Mesendoderm (in vitro differentiated cells): ENCODE data around the gene MTHFD2.
"Not testable (repeated sequence)": the region's sequence is repeated elsewhere in the genome, so short reads cannot be mapped to it uniquely, and the experiment has no call there.

Source experiments
- DNase-seq: peaks from one replicate; pipeline ENCODE4 v3.0.0; 2013
- H2AK5ac ChIP-seq: 2 replicates; pipeline ENCODE4 v1.6.1; 2013; ENCODE audit warnings: low read length, inconsistent platforms
- H2BK120ac ChIP-seq: 2 replicates; pipeline ENCODE4 v1.6.1; 2013; ENCODE audit warnings: low read depth, mild to moderate bottlenecking, low read length, moderate library complexity, mixed read lengths
- H2BK15ac ChIP-seq: replicated peaks from 2 replicates; pipeline ENCODE4 v1.6.1; 2013; ENCODE audit warnings: low read depth, mild to moderate bottlenecking, moderate library complexity
- H2BK5ac ChIP-seq: 2 replicates; pipeline ENCODE4 v1.6.1; 2013; ENCODE audit warnings: low read length, inconsistent platforms
- H3K18ac ChIP-seq: 2 replicates; pipeline ENCODE4 v1.6.1; 2013; ENCODE audit warnings: mild to moderate bottlenecking, low read length, mixed read lengths
- H3K23ac ChIP-seq: one replicate; pipeline ENCODE4 v1.6.1; 2013; ENCODE audit warnings: low read length
- H3K27ac ChIP-seq: 2 replicates; pipeline ENCODE4 v1.5.1; 2013; ENCODE audit warnings: low read depth, mild to moderate bottlenecking, inconsistent platforms, low read length, moderate library complexity
- H3K27me3 ChIP-seq: 2 replicates; pipeline ENCODE4 v1.6.1; 2013; ENCODE audit warnings: low read length, control low read depth, mild to moderate bottlenecking, inconsistent platforms; ENCODE audit not compliant: insufficient read depth, poor library complexity
- H3K36me3 ChIP-seq: 2 replicates; pipeline ENCODE4 v1.6.1; 2013; ENCODE audit warnings: low read length, inconsistent platforms; ENCODE audit not compliant: control insufficient read depth, insufficient read depth
- H3K4ac ChIP-seq: one replicate; pipeline ENCODE4 v1.6.1; 2013; ENCODE audit warnings: low read depth, mild to moderate bottlenecking, low read length, moderate library complexity
- H3K4me1 ChIP-seq: 2 replicates; pipeline ENCODE4 v1.6.1; 2013; ENCODE audit warnings: low read depth, low read length, inconsistent platforms; ENCODE audit not compliant: control insufficient read depth
- H3K4me2 ChIP-seq: 2 replicates; pipeline ENCODE4 v1.6.1; 2013; ENCODE audit warnings: low read length
- H3K4me3 ChIP-seq: 2 replicates; pipeline ENCODE4 v1.5.1; 2013; ENCODE audit warnings: mild to moderate bottlenecking, low read length
- H3K56ac ChIP-seq: one replicate; pipeline ENCODE4 v1.6.1; 2013; ENCODE audit warnings: low read length
- H3K79me1 ChIP-seq: 2 replicates; pipeline ENCODE4 v1.6.1; 2013; ENCODE audit warnings: low read length, inconsistent platforms
- H3K79me2 ChIP-seq: 2 replicates; pipeline ENCODE4 v1.6.1; 2013; ENCODE audit warnings: mild to moderate bottlenecking, low read length; ENCODE audit not compliant: control insufficient read depth, insufficient read depth
- H3K9ac ChIP-seq: 2 replicates; pipeline ENCODE4 v1.6.1; 2013; ENCODE audit warnings: low read length, inconsistent platforms
- H4K5ac ChIP-seq: one replicate; pipeline ENCODE4 v1.6.1; 2013; ENCODE audit warnings: low read length
- H4K8ac ChIP-seq: one replicate; pipeline ENCODE4 v1.6.1; 2013; ENCODE audit warnings: low read depth, mild to moderate bottlenecking, control low read depth, low read length, moderate library complexity
- WGBS: extraction: QIAGEN DNeasy Blood & Tissue Kit; methylation state at CpG from one replicate; pipeline ENCODE4 v1.1.7; 2013; ENCODE audit warnings: low lambda C conversion rate, missing lambda C conversion rate; ENCODE audit not compliant: insufficient coverage; ENCODE audit errors: extremely low coverage; 5-methylcytosine and 5-hydroxymethylcytosine counted together

MTHFD2 gene

GRCh38 chr2:74179063-74179865, 19.2 kb upstream of the MTHFD2 start:
- Histone ChIP-seq H3K9ac (no peak overlapping the region), H2BK15ac (no peak overlapping the region), H3K56ac (peak overlapping the region; percentile 64), H3K79me2 (peaks cover 28% of the 10 kb centered on the region), H2AK5ac (no peak overlapping the region), H3K4me2 (no peak overlapping the region), H3K4ac (no peak overlapping the region), H3K79me1 (peaks cover 2% of the 10 kb centered on the region), H4K5ac (no peak overlapping the region), H3K4me3 (no peak overlapping the region), H2BK120ac (no peak overlapping the region), H3K4me1 (no peaks in the 10 kb centered on the region), H4K8ac (no peak overlapping the region), H3K23ac (no peak overlapping the region), H3K36me3 (no peaks in the 10 kb centered on the region), H3K27me3 (no peaks in the 10 kb centered on the region), H3K27ac (no peak overlapping the region), H2BK5ac (no peak overlapping the region), H3K18ac (no peak overlapping the region)
- DNase-seq, result no peak
- no CpG with 5 or more reads among the region's 25 CpGs for WGBS

DNA sequence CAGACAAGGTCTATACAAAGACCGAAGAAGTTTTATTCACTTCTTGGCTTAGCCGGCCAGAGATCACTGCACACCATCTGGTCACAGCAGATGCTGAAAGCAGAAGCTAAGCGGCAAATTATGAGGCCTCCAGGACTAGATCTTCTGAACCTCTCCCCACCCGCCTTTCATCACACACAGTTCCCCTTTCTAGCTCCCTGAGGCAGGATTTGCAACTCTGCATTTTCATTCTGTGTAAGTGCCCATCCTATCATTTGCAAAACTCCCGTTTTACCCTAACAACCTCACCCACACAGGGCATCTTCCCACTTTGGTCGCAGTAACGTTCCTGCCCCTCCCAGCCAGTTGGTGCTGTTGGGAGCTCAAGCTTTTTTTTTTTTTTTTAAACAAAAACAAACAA, 16.7 kb upstream of the MTHFD2 start:
- peak overlapping the region; percentile 60 for H3K56ac ChIP-seq
- H2BK5ac ChIP-seq, result no peak overlapping the region
- H3K4me3 ChIP-seq, result no peak overlapping the region
- H3K4me1 ChIP-seq, result no peaks in the 10 kb centered on the region
- no peak overlapping the region for H4K8ac ChIP-seq
- no peak overlapping the region for H3K4me2 ChIP-seq
- no peak overlapping the region for H3K18ac ChIP-seq
- H3K4ac ChIP-seq, result no peak overlapping the region
- H2BK120ac ChIP-seq, result no peak overlapping the region
- no peak for DNase-seq
- peaks cover 1% of the 10 kb centered on the region for H3K79me1 ChIP-seq
- H2AK5ac ChIP-seq, result no peak overlapping the region
- no CpG with 5 or more reads among the region's 7 CpGs for WGBS
- peak overlapping the region; percentile 29 for H3K9ac ChIP-seq
- H3K23ac ChIP-seq, result peak overlapping the region; percentile 9
- H2BK15ac ChIP-seq, result no peak overlapping the region
- no peaks in the 10 kb centered on the region for H3K27me3 ChIP-seq
- H3K79me2 ChIP-seq, result peaks cover 13% of the 10 kb centered on the region
- no peak overlapping the region for H3K27ac ChIP-seq
- no peaks in the 10 kb centered on the region for H3K36me3 ChIP-seq
- H4K5ac ChIP-seq, result no peak overlapping the region

GRCh38 chr2:74183878-74184277, 14.5 kb upstream of the MTHFD2 start:
- H3K4me3 ChIP-seq, result no peak overlapping the region
- H3K27me3 ChIP-seq, result no peaks in the 10 kb centered on the region
- H3K79me2 ChIP-seq, result no peaks in the 10 kb centered on the region
- H3K27ac ChIP-seq, result no peak overlapping the region
- no peaks in the 10 kb centered on the region for H3K36me3 ChIP-seq
- no peak overlapping the region for H4K8ac ChIP-seq
- H3K79me1 ChIP-seq, result no peaks in the 10 kb centered on the region
- no peak overlapping the region for H3K23ac ChIP-seq
- H3K18ac ChIP-seq, result no peak overlapping the region
- no peak overlapping the region for H3K4me2 ChIP-seq
- no peak overlapping the region for H2BK120ac ChIP-seq
- H4K5ac ChIP-seq, result no peak overlapping the region
- H3K4me1 ChIP-seq, result peaks cover 2% of the 10 kb centered on the region
- peak overlapping the region; percentile 1 for H3K56ac ChIP-seq
- no peak overlapping the region for H3K4ac ChIP-seq
- H3K9ac ChIP-seq, result no peak overlapping the region
- H2BK15ac ChIP-seq, result no peak overlapping the region
- WGBS, result no CpG with 5 or more reads among the region's 2 CpGs
- no peak overlapping the region for H2BK5ac ChIP-seq
- no peak overlapping the region for H2AK5ac ChIP-seq
- no peak for DNase-seq

DNA sequence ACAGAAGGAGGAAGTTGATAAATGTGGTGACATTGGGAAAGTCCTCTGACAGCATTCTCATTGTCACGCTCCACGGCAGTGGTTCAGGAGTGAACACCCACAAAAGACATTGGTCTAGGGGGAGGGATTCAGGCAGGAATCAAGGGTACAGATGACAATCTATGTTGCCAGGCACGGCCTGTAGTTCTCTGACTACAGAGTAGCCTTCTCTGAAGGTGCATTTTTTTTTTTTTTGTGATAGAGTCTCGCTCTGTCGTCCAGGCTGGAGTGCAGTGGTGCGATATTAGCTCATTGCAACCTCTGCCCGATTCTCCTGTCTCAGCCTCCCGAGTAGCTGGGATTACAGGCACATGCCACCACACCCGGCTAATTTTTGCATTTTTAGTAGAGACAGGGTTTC, 12.4 kb upstream of the MTHFD2 start:
- H2BK120ac ChIP-seq, result no peak overlapping the region
- no peak overlapping the region for H3K9ac ChIP-seq
- H3K79me2 ChIP-seq, result no peaks in the 10 kb centered on the region
- H3K4me2 ChIP-seq, result no peak overlapping the region
- no peak overlapping the region for H3K27ac ChIP-seq
- H3K56ac ChIP-seq, result no peak overlapping the region
- no peak overlapping the region for H2BK5ac ChIP-seq
- no peaks in the 10 kb centered on the region for H3K79me1 ChIP-seq
- H4K8ac ChIP-seq, result no peak overlapping the region
- H3K18ac ChIP-seq, result no peak overlapping the region
- DNase-seq, result no peak
- H3K4me3 ChIP-seq, result no peak overlapping the region
- peaks cover 2% of the 10 kb centered on the region for H3K4me1 ChIP-seq
- H3K23ac ChIP-seq, result no peak overlapping the region
- no peak overlapping the region for H2BK15ac ChIP-seq
- H3K36me3 ChIP-seq, result no peaks in the 10 kb centered on the region
- no peak overlapping the region for H2AK5ac ChIP-seq
- H3K27me3 ChIP-seq, result no peaks in the 10 kb centered on the region
- no peak overlapping the region for H4K5ac ChIP-seq
- H3K4ac ChIP-seq, result no peak overlapping the region
- no CpG with 5 or more reads among the region's 9 CpGs for WGBS

- H2AK5ac ChIP-seq, H3K4ac ChIP-seq, H3K27ac ChIP-seq, DNase-seq, H3K4me2 ChIP-seq, H4K8ac ChIP-seq, H3K4me1 ChIP-seq, H3K56ac ChIP-seq, H3K23ac ChIP-seq, H3K27me3 ChIP-seq, H3K79me1 ChIP-seq, H3K36me3 ChIP-seq, H3K4me3 ChIP-seq, H2BK5ac ChIP-seq, H3K79me2 ChIP-seq, H2BK15ac ChIP-seq, H3K9ac ChIP-seq, H2BK120ac ChIP-seq, H3K18ac ChIP-seq, H4K5ac ChIP-seq: not testable (repeated sequence)
- WGBS, result no CpG with 5 or more reads among the region's 15 CpGs
Observed at GRCh38 chr2:74186706-74187105, 11.7 kb upstream of the MTHFD2 start.
